22Rv1 (cell line): Measurements from ENCODE around the gene ABCF2.
A peak's percentile ranks its signal among the peaks of the same experiment; 100 is the strongest.

Experiments
- H3K27ac ChIP-seq: fragments of 450-650 bp; 2 replicates; pipeline ENCODE4 v1.5.1; 2017
- ZFX ChIP-seq: fragments of 450-650 bp; IDR thresholded peaks from 2 replicates; pipeline ENCODE4 v1.6.1; 2017; ENCODE audit warnings: antibody characterized with exemption, borderline replicate concordance
- TF ChIP-seq, protein P1 (sequence below): fragments of 450-650 bp; IDR thresholded peaks from 2 replicates; pipeline ENCODE4 v1.5.1; 2017; ENCODE audit warnings: mild to moderate bottlenecking

The ABCF2 gene

DNA sequence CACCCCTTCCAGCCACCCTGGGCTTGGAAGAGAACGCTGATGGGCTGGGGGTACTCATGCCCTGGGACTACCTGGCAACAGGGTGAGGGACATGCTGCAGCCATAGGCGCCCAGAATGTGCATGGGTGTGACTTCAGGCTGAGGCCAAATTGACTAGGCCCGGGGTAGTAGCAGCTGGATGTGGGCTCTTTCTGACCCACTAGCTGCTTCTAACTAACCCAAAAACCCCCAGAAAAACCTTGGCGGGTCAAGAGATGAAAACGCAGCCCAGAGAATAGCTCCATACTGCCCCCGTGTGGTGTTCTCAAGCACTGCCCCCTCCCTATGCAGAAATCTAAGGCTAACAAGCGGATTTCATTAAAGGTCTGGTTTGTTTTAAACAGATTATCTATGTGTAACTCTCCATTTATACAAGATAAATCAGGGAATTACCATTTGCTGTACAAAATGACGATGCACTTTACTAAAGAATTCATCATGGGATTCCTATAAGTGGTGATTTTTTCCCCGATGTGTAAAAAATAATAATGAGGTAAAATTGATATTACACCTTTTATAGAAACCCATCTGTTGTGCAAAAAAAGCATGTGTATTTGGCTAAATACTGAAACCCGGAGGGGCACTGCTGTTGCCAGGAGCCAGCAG lies 17.3 kb upstream of the ABCF2 start:
- no peak overlapping the region for H3K27ac ChIP-seq
- TF ChIP-seq, protein P1, sequence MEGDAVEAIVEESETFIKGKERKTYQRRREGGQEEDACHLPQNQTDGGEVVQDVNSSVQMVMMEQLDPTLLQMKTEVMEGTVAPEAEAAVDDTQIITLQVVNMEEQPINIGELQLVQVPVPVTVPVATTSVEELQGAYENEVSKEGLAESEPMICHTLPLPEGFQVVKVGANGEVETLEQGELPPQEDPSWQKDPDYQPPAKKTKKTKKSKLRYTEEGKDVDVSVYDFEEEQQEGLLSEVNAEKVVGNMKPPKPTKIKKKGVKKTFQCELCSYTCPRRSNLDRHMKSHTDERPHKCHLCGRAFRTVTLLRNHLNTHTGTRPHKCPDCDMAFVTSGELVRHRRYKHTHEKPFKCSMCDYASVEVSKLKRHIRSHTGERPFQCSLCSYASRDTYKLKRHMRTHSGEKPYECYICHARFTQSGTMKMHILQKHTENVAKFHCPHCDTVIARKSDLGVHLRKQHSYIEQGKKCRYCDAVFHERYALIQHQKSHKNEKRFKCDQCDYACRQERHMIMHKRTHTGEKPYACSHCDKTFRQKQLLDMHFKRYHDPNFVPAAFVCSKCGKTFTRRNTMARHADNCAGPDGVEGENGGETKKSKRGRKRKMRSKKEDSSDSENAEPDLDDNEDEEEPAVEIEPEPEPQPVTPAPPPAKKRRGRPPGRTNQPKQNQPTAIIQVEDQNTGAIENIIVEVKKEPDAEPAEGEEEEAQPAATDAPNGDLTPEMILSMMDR = peak; percentile 99
- no peak for TF ChIP-seq ZFX

DNA sequence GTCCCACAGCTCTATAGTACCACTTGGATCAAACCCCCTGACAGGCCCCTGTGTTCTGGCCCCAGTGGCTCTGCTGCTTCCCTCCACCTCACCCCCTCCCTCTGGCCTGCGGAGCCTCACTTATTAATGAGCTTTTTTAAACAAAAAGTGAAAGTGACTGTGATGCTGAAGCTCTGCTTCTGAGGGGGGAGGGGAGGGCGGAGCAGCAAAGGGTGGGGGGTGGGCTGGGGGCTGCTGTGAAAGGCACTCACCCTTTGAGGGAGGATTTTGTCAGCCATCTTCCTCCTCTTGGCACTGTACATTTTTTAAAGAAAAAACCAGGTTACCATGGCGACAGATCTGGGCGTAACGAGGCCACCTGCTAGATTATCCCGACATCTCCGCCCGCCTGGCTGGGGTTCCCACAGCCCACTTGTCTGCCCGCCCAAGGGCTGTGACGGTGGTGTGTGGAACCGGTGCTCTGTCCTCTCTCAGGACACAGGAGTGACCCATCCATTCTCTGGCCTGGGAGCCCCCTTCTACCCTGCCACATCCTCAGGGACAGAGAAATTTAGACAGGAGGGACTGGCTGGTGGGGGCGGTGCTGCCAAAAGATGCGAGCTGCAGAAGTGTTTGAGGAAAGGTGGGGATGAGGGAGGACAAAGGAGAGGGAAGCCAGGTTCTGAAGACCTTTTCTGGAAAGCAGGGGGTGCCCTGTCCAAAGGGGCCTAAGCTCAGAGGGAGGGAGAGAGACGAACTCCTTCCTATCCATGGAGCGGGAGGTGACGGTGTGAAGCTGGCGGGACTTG lies 16.6 kb upstream of the ABCF2 start:
- TF ChIP-seq ZFX = no peak
- TF ChIP-seq, protein P1 = no peak
- no peak overlapping the region for H3K27ac ChIP-seq

DNA sequence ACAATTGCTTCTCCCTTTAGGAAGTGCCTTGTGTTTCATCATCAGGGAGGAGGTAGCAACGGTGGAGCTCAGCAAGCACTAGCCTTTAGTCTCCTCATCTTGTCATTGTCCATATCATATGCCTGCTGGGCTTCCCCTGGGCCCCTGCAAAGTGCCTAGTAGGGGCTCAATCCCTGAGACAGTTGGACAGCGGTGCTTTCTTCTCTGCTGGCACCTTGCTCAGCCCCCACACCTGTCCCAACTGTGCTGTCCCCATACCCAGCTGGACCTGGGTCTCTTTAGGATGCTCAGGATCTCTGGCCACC lies 16.0 kb upstream of the ABCF2 start:
- TF ChIP-seq, protein P1 = no peak
- TF ChIP-seq ZFX = no peak

DNA sequence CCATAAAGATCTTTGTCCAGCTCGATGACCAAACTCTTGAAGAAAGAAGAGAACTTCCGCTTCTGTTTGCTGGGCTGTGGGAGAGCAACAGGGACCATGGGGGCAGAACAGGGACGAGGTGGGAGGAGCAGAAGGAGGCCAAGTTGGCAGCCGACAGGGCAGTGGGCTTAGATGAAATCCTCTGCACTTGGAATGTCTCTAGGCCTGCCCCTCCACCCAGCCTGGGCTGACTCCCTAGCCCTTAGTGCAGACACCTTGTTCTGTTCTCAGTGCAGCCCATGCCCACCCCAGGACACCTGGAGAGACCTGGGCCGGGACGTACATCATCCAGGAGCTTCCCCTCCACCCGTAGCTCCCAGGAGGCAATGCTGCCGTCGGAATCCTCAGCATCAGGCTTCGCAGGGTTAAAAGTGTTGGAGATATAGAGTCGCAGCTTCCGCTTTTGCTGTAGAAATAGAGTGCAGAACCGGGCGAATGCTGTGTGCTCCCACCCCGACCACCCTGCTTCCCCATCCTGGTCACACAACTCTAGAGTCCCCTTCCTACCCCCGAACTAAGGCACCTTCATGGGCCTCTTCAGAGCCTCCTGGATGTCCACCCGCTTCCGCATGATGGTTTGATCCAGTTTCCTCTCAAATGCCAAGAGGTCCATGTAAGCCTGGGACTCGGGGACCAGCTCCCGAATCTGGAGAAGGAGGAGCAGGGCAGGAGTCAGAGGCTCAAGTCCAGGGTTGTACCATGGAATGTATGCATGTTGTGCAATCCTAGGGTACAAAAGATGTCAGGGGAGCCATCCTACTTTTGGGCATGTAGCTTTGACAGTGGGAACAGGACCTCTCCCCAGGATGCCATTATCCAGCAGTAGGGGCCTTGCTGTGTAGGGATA lies 15.4 kb upstream of the ABCF2 start:
- TF ChIP-seq ZFX = no peak
- TF ChIP-seq, protein P1 = no peak
- H3K27ac ChIP-seq = peak overlapping the region; percentile 49; the same call in 1 of the 2 replicates

More for the DNA sequence above, 16.0 kb upstream of the ABCF2 start:
- no peak overlapping the region for H3K27ac ChIP-seq

DNA sequence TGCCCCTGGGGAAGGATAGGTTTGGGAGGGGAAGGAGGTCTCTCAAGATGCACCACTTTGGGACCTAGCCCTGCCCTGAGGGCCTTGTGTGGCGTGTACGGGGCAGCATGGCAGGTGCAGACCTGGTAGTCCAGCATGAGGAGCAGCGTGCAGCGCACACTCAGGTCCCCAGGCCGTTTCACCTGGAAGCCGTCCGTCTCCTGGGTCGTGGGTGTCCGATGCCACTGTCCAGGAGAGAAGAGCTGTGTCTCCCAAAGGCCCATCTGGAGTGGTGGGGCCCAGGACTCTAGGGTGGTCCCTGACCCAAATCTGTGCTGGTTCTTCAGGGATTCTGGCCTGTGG lies 14.7 kb upstream of the ABCF2 start:
- TF ChIP-seq ZFX = no peak
- TF ChIP-seq, protein P1 = no peak
- H3K27ac ChIP-seq = peak overlapping the region; percentile 49

DNA sequence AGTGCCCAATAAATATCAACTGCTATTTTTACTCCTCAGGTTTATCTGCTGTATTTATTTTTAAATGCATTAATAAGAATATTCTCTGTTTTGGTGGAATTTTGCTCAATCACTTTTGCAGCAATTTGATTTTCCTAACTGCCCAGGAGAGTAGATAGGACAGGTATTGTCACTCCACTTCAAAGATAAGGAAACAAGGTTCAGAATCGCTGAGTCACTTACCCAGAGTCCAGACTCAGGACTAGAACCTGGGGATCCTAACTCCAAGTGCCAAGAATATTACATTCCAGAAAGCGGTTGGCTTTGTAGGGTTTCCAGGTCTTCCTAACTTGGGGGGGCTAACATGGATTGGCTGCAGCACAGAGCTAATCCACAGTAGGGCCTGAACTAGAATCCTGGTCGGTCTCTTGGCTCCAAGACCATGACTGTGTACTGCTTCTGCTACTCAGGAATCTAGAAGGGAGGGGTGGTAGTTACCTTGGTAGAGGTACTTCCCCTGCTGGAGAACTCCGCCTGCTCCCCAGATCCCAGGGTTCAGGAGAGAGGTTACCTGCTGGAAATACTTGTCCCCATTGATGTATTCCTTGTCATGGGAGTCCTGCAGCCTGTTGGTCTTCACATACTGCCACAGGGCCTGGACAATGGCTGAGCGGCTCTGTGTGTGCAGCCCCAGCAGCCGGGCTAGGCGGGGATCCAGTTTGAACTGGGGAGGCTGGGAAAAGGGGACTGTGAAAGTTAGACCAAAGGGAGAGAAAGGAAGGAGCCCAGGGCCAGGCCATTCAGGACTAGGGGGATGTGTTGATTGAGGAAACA lies 14.1 kb upstream of the ABCF2 start:
- peak overlapping the region; percentile 49 for H3K27ac ChIP-seq
- TF ChIP-seq, protein P1 = no peak
- no peak for TF ChIP-seq ZFX
